Activated effector memory CD4-positive, alpha-beta T cell treated with Interleukin-2 at 50 U/mL for 16 hours (primary cell): Measurements from ENCODE around the gene MICB.

Experiments used
- DNase-seq: peaks from one replicate; pipeline ENCODE4 v3.0.0-alpha.2; 2020

The MICB gene

GRCh38 chr6:31543639-31544038 lies 45.7 kb downstream of the MICB start:
- no peak for DNase-seq

GRCh38 chr6:31544676-31545075 lies 46.7 kb downstream of the MICB start:
- DNase-seq, result no peak

- no peak for DNase-seq
These were observed 47.3 kb downstream of the MICB start for GRCh38 chr6:31545291-31545690.

GRCh38 chr6:31546339-31546957 lies 48.5 kb downstream of the MICB start, which contains the start of gene ATP6V1G2:
ATP6V1G2 (minus strand) TSS chr6:31546608; CDS start chr6:31546559, 49 bp downstream.
- DNase-seq, result peak; percentile 77

DNA sequence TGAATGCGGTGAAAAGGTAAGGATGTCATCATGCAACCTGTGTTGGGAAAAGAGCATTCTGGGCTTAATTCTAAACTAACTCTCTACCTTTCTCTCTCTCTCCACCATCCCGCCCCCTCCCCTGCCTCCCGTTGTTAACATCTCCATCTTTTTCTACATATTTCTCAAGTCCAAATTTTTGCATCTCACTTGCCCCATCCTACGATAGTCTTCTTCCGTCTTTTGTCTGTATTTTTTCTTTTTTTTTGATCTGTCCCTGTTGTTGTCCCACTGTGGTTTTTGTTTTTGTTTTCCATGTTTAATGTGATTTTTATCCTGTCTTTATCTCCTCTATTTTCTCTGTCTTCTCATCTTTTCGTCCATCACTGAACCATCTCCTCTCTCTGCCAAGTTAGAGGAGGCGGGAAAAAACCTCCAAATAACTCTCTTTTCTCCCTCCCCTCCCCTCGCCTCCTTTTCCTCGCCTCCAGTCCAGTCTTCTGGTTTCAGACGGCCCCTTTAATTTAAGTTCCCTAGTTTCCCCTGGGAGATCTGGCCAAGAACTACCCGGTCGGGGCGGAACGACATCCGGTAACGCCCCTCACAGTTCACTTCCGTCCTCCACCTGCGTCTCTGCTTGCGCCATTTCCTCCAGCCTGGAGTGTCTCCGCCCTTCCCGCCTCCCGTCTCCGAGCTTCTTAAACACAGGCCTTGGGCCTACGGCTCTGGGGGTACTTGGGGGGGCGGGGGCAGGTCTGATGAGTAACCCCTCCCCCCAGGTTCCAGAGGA lies 49.2 kb downstream of the MICB start, which contains the start of gene NFKBIL1:
Gene NFKBIL1, plus strand, starts transcription at position 651 of the 769 bp plus-strand sequence. Its CDS starts 87 bp downstream, at position 738.
- DNase-seq, result peak; percentile 83

- DNase-seq, result no peak
These were observed 50.0 kb downstream of the MICB start for GRCh38 chr6:31547727-31548543.

- DNase-seq, result no peak
These were observed 50.6 kb downstream of the MICB start for GRCh38 chr6:31548544-31548873.

- DNase-seq, result peak; percentile 56
These were observed 53.4 kb downstream of the MICB start for GRCh38 chr6:31551371-31551770.

DNA sequence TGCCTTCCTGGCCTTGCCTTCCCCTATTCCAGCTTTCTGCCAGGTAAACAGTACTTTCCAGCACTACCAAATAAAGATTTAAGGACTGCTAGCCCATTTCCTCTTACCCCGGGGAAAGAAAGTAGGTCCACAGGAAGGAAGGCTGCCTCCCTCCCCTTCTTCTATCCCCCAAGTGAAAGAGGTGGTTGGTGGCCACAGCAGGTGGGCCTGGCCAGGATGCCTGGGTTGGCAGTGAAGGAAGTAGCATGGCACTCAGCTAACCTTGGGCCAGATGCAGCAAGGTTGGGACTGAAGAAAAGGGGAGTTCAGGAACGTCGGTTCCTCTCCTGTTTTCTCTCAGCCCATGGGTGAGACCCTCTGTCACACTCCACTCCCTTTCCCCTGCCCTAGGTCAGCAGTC lies 58.4 kb downstream of the MICB start:
- DNase-seq, result no peak

GRCh38 chr6:31557443-31558317 lies 59.7 kb downstream of the MICB start:
- DNase-seq, result no peak

GRCh38 chr6:31558318-31558625 lies 60.3 kb downstream of the MICB start:
- no peak for DNase-seq

DNA sequence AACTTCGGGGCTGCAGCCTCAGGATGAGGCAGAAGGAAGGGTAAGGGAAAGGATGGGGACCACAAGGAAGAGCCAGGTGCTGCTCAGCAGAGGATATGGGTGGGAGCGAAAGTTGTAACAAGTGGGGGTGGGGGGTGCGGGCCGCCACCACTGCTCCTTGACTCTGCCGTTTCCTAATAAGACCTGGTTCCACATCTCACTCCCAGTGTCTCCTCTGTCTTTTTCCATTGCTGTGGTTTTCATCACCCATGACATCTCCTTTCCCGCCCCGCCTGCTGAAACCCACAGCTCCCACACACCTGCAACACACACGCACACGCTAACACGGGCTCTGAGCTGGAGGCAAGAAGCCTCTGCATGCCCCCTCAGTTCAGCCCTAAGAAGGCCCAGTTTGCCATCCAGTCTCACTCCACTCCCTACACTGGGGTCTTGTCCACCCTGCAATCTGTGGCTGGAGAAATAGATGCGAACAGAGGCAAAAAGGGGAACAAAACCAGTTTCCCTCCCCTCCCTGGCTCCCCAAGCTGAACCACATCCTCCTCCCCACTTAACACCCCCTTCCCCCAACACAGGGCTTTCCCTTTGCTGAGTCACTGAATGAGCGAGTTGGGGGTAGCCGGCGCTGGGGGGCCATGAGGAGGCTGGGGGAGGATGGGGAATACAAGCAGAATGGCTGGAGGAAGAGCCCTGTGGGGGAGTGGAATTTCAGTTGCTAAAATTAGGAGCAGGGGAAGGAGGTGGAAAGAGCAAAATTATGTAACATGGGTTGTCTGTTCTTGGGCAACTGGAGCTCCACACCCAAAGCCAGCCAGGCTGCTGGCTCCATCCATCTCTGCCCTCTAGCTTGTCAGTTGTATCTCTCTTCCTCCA lies 60.9 kb downstream of the MICB start:
- peak; percentile 58 for DNase-seq

GRCh38 chr6:31559606-31559957 lies 61.6 kb downstream of the MICB start:
- no peak for DNase-seq

GRCh38 chr6:31559958-31560696 lies 62.2 kb downstream of the MICB start:
- peak; percentile 41 for DNase-seq

DNA sequence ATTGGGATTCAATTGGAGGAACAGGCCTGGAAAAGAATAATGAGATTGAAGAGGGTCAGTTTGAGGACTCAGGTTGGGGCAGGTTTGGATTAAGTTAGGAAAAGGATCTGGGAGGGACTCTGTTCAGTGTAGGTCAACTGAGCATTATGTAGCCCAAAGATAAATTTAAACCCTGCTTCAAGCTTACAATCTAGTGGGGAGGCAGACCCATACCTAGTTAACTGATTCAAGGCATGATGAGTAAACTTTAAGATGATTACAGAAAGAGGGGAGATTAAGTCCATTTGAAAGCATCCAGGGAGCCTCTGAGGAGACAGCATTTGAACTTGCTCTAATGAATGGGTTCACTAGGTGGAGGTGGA lies 62.7 kb downstream of the MICB start:
- no peak for DNase-seq
